ENCODE data around the gene ACSL5. TPM values are rescaled to one million over a fixed set of nuclear protein-coding genes. Genes with fewer than 3 reads are reported as not detected.

ACSL5 gene
- total RNA-seq, 1 donor from 2014 or later, result not detected

DNA sequence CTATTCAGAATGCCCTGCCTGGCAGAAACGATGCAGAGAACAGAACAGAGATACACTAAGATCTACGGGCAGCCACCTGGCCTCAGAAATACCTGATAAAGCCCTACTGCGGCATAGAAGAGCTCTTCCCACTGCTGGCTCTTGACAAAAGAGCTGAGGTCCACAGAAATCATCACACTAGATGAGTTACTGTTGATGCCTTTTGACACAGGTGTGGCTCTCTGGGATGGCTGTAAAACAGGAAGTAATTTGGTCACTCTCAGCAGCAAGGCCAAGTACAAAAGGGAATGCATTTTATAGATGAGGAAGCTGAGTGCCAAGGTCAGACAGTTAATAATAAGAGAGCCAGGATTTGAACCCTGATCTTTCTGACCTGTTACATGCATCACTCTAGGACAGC is 35.0 kb upstream of the ACSL5 start:
- TF ChIP-seq CTCF (IDR thresholded peaks at IDR 0.05; ENCODE audit: unreplicated experiment), result no peak
- peaks cover 4% of the 10 kb centered on the region for H3K4me1 Mint-ChIP-seq
- no peak overlapping the region for H3K27ac Mint-ChIP-seq

DNA sequence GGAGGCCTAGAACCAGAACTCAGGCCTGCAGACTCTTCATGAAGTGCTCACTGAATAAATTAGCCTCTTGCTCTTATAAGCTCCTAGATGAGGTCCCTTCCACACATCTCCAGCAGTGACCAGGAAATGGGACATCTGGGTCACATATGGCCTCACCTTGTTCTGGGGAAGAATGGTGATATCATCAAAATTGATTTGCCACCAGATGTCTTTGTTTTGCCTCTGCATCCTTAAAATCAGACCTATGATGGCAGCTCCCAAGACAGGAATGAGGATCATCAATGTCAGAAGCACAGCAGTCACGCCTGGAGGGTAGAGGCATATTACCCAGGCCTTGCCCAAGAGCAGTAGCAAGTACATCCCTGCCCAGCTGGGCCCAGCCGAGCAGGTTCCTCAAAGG is 33.3 kb upstream of the ACSL5 start:
- Mint-ChIP-seq H3K4me1 (peaks cover 4% of the 10 kb centered on the region), H3K36me3 (no peaks in the 10 kb centered on the region), H3K27ac (no peak overlapping the region), H3K9me3 (no peaks in the 10 kb centered on the region), H3K4me3 (no peak overlapping the region), H3K27me3 (ENCODE audit: low read depth) (peaks cover 2% of the 10 kb centered on the region)
- DNase-seq (ENCODE audit: low spot score in 2 of 2, unreplicated experiment in 2 of 2), result no peak
- no peak for TF ChIP-seq CTCF (IDR thresholded peaks at IDR 0.05; ENCODE audit: unreplicated experiment)

More for the DNA sequence above, 35.0 kb upstream of the ACSL5 start:
- H3K4me3 Mint-ChIP-seq, result no peak overlapping the region
- H3K36me3 Mint-ChIP-seq, result no peaks in the 10 kb centered on the region
- no peak for DNase-seq (ENCODE audit: low spot score in 2 of 2, unreplicated experiment in 2 of 2)
- no peaks in the 10 kb centered on the region for H3K9me3 Mint-ChIP-seq
- H3K27me3 Mint-ChIP-seq (ENCODE audit: low read depth), result peaks cover 7% of the 10 kb centered on the region

DNA sequence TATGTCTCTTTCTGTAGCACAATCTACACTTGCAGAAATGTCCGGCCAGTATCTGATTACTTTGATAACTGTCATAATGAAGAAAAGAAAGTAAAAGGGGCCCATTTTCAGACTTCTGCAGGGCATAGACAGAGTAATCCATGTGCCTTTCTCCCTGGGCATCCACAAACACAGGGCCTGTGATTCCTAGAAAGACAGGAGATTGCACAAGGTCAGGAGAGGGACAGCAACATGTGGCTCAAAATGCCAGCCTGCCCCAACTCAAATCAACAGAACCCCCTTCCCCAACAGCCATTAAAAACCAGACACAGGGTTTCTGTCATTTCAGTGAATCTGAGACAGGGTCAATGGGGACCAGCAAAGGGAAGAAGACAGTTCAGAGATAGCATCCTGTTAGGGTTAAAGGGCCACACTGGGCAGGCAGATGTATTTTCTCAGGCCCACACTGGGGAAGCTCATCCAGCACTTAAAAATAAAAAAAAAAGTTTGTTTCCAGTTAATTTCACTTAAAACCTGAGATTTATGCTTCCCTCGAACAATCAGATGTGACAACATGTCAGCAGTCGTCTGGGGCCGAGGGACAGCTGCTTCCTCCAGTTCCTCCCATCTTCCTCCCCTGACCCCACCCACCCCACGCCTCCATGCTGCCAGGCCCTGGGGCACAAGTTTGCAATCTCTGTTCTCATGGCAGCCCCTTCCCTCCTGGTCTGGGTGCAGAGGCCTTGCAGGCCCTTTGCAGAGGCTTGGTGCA is 30.7 kb upstream of the ACSL5 start:
- Mint-ChIP-seq H3K27me3 (ENCODE audit: low read depth) (peaks cover 2% of the 10 kb centered on the region), H3K9me3 (no peaks in the 10 kb centered on the region), H3K4me1 (no peaks in the 10 kb centered on the region), H3K27ac (no peak overlapping the region), H3K4me3 (no peak overlapping the region), H3K36me3 (no peaks in the 10 kb centered on the region)
- TF ChIP-seq CTCF (IDR thresholded peaks at IDR 0.05; ENCODE audit: unreplicated experiment), result no peak
- DNase-seq (ENCODE audit: low spot score in 2 of 2, unreplicated experiment in 2 of 2), result no peak

GRCh38 chr10:112344261-112344660 is 29.7 kb upstream of the ACSL5 start:
- DNase-seq (ENCODE audit: low spot score in 2 of 2, unreplicated experiment in 2 of 2), result no peak
- H3K9me3 Mint-ChIP-seq, result no peaks in the 10 kb centered on the region
- no peaks in the 10 kb centered on the region for H3K4me1 Mint-ChIP-seq
- H3K36me3 Mint-ChIP-seq, result no peaks in the 10 kb centered on the region
- TF ChIP-seq CTCF (IDR thresholded peaks at IDR 0.05; ENCODE audit: unreplicated experiment), result no peak
- H3K4me3 Mint-ChIP-seq, result no peak overlapping the region
- no peak overlapping the region for H3K27ac Mint-ChIP-seq
- H3K27me3 Mint-ChIP-seq (ENCODE audit: low read depth), result peaks cover 2% of the 10 kb centered on the region

GRCh38 chr10:112345202-112345601 is 28.7 kb upstream of the ACSL5 start:
- Mint-ChIP-seq H3K4me3 (no peak overlapping the region), H3K36me3 (no peaks in the 10 kb centered on the region), H3K27ac (no peak overlapping the region), H3K9me3 (no peaks in the 10 kb centered on the region), H3K27me3 (ENCODE audit: low read depth) (no peaks in the 10 kb centered on the region), H3K4me1 (no peaks in the 10 kb centered on the region)
- DNase-seq (ENCODE audit: low spot score in 2 of 2, unreplicated experiment in 2 of 2), result no peak
- TF ChIP-seq CTCF (IDR thresholded peaks at IDR 0.05; ENCODE audit: unreplicated experiment), result no peak

Measured in mesothelial cell of epicardium (in vitro differentiated cells).